Caco-2 (cell line): ENCODE measurements around the gene MICAL3. TPM values are rescaled to one million over a fixed set of nuclear protein-coding genes. Genes with fewer than 3 reads are reported as not detected.

Experiments
- BruUV-seq: library from RNA; stranded (reverse); fragments of 400-500 nt; replicated peaks from 2 replicates; lab custom pipeline; 2021; lab: Mats Ljungman, UMichigan
- CTCF ChIA-PET: fragments of 300-600 bp; sonication (Branson Sonifier 250); formaldehyde crosslinking; loops from one replicate; lab custom pipeline; 2022; ENCODE audit warnings: antibody characterized with exemption; lab: Charles Lee
- POLR2A ChIA-PET: fragments of 300-600 bp; sonication (Branson Sonifier 250); formaldehyde crosslinking; loops from one replicate; lab custom pipeline; 2022; ENCODE audit warnings: antibody characterized with exemption; lab: Charles Lee
- DNase-seq, 2 experiments: peaks; one replicate each; pipeline versions ENCODE4 v3.0.0 to v3.0.0-alpha.2; 2020 to 2022
- H3K27me3 ChIP-seq: replicated peaks from 2 replicates; pipeline ENCODE4 v1.6.0; 2011; ENCODE audit warnings: low read length; ENCODE audit not compliant: control insufficient read depth, insufficient read depth
- H3K36me3 ChIP-seq: 2 replicates; pipeline ENCODE4 v1.5.1; 2011; ENCODE audit warnings: low read length; ENCODE audit not compliant: control insufficient read depth, insufficient read depth
- H3K4me1 ChIP-seq: fragments of 250-450 bp; sonication (Bioruptor Pico); 2 replicates; pipeline ENCODE4 v1.5.1; 2020; ENCODE audit warnings: mild to moderate bottlenecking
- H3K4me3 ChIP-seq: 2 replicates; pipeline ENCODE4 v1.5.1; 2011; ENCODE audit warnings: low read depth, mild to moderate bottlenecking, control low read depth, low read length
- H3K9me3 ChIP-seq: fragments of 250-450 bp; sonication (Bioruptor Pico); 2 replicates; pipeline ENCODE4 v1.5.1; 2020; ENCODE audit warnings: mild to moderate bottlenecking, moderate library complexity
- H3K27ac Mint-ChIP-seq: one replicate; pipeline ENCODE4 v1.8.0; 2022; ENCODE audit warnings: mixed read lengths; ENCODE audit not compliant: unreplicated experiment
- H3K27me3 Mint-ChIP-seq: one replicate; pipeline ENCODE4 v1.8.0; 2022; ENCODE audit warnings: mixed read lengths; ENCODE audit not compliant: insufficient read depth, unreplicated experiment
- H3K36me3 Mint-ChIP-seq: one replicate; pipeline ENCODE4 v1.8.0; 2022; ENCODE audit warnings: mild to moderate bottlenecking, mixed read lengths; ENCODE audit not compliant: insufficient read depth, unreplicated experiment
- H3K4me1 Mint-ChIP-seq: one replicate; pipeline ENCODE4 v1.8.0; 2022; ENCODE audit warnings: low read depth, mixed read lengths; ENCODE audit not compliant: unreplicated experiment
- H3K4me3 Mint-ChIP-seq: one replicate; pipeline ENCODE4 v1.8.0; 2022; ENCODE audit warnings: mild to moderate bottlenecking, moderate library complexity, mixed read lengths; ENCODE audit not compliant: unreplicated experiment
- H3K9me3 Mint-ChIP-seq: one replicate; pipeline ENCODE4 v1.8.0; 2022; ENCODE audit warnings: mixed read lengths; ENCODE audit not compliant: unreplicated experiment
- intact Hi-C: fragments of 100-400 bp; cut with micrococcal nuclease; formaldehyde crosslinking; loops from one replicate; pipeline ENCODE4 v1.10.0; 2022; ENCODE audit not compliant: unreplicated experiment
- total RNA-seq: library from RNA; stranded (reverse); gene quantifications from 2 replicates; pipeline ENCODE4 v1.2.3, GENCODE V29; 2022
- TF ChIP-seq, protein P1 (sequence below), 2 experiments: fragments of 200-600 bp in 1 of 2; IDR thresholded peaks; 1 replicate in 1 of 2; 2 replicates in 1 of 2; pipeline versions ENCODE4 v1.5.1 to v1.8.0; 2011 to 2022; ENCODE audit warnings: antibody characterized with exemption in 1 of 2, control low read depth in 1 of 2, inconsistent platforms in 1 of 2, low read depth in 1 of 2, low read length in 1 of 2, mild to moderate bottlenecking in 1 of 2, moderate library complexity in 1 of 2; ENCODE audit not compliant: insufficient read depth in 1 of 2, severe bottlenecking in 1 of 2, unreplicated experiment in 1 of 2

MICAL3 gene
- total RNA-seq, 1 experiment from 2014 or later, result 65.6 TPM

- H3K27me3 Mint-ChIP-seq, result no peaks in the 10 kb centered on the region
- TF ChIP-seq, protein P1, sequence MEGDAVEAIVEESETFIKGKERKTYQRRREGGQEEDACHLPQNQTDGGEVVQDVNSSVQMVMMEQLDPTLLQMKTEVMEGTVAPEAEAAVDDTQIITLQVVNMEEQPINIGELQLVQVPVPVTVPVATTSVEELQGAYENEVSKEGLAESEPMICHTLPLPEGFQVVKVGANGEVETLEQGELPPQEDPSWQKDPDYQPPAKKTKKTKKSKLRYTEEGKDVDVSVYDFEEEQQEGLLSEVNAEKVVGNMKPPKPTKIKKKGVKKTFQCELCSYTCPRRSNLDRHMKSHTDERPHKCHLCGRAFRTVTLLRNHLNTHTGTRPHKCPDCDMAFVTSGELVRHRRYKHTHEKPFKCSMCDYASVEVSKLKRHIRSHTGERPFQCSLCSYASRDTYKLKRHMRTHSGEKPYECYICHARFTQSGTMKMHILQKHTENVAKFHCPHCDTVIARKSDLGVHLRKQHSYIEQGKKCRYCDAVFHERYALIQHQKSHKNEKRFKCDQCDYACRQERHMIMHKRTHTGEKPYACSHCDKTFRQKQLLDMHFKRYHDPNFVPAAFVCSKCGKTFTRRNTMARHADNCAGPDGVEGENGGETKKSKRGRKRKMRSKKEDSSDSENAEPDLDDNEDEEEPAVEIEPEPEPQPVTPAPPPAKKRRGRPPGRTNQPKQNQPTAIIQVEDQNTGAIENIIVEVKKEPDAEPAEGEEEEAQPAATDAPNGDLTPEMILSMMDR (IDR thresholded peaks at IDR 0.05; ENCODE audit: insufficient read depth in 1 of 2, low read depth in 1 of 2, low read length in 1 of 2, severe bottlenecking in 1 of 2, unreplicated experiment in 1 of 2), result no peak
- H3K4me1 Mint-ChIP-seq, result peaks cover 5% of the 10 kb centered on the region
- no peaks in the 10 kb centered on the region for H3K27me3 ChIP-seq
- H3K4me1 ChIP-seq, result peaks cover 4% of the 10 kb centered on the region
- no peak for DNase-seq
- ChIA-PET CTCF (no interaction called here), POLR2A (no interaction called here)
- no peaks in the 10 kb centered on the region for H3K9me3 ChIP-seq
- peaks cover 29% of the 10 kb centered on the region for H3K36me3 Mint-ChIP-seq
- H3K9me3 Mint-ChIP-seq, result no peaks in the 10 kb centered on the region
- no TSS peak for BruUV-seq
- H3K27ac Mint-ChIP-seq, result no peak overlapping the region
- no peak overlapping the region for H3K4me3 ChIP-seq
- H3K36me3 ChIP-seq, result no peaks in the 10 kb centered on the region
- intact Hi-C loops, result no loop called here
- H3K4me3 Mint-ChIP-seq, result no peak overlapping the region
These were observed 120.6 kb downstream of the MICAL3 start for GRCh38 chr22:17903564-17904295.

- BruUV-seq, result no TSS peak
These were observed 121.4 kb downstream of the MICAL3 start for GRCh38 chr22:17902960-17903359.

GRCh38 chr22:17898375-17898774 lies 126.0 kb downstream of the MICAL3 start:
- no peak for DNase-seq
- H3K27me3 Mint-ChIP-seq, result no peaks in the 10 kb centered on the region
- H3K4me3 Mint-ChIP-seq, result no peak overlapping the region
- H3K4me1 Mint-ChIP-seq, result peaks cover 23% of the 10 kb centered on the region
- intact Hi-C loops, result loop anchor here (2.0 to 10.0 kb wide), 4 partner anchors 22 to 179 kb away; partner anchors contain the start of gene PEX26
- BruUV-seq, result no TSS peak
- Histone ChIP-seq H3K9me3 (no peaks in the 10 kb centered on the region), H3K27me3 (no peaks in the 10 kb centered on the region), H3K4me3 (no peak overlapping the region), H3K36me3 (peaks cover 2% of the 10 kb centered on the region), H3K4me1 (peaks cover 35% of the 10 kb centered on the region)
- CTCF ChIA-PET, result no interaction called here
- H3K27ac Mint-ChIP-seq, result peak overlapping the region; percentile 13
- POLR2A ChIA-PET, result no interaction called here
- H3K36me3 Mint-ChIP-seq, result peaks cover 50% of the 10 kb centered on the region
- no peaks in the 10 kb centered on the region for H3K9me3 Mint-ChIP-seq
- TF ChIP-seq, protein P1 (IDR thresholded peaks at IDR 0.05; ENCODE audit: insufficient read depth in 1 of 2, low read depth in 1 of 2, low read length in 1 of 2, severe bottlenecking in 1 of 2, unreplicated experiment in 1 of 2), result no peak

More at GRCh38 chr22:17902960-17903359, 121.4 kb downstream of the MICAL3 start:
- H3K36me3 ChIP-seq, result no peaks in the 10 kb centered on the region
- H3K27me3 ChIP-seq, result no peaks in the 10 kb centered on the region
- intact Hi-C loops, result no loop called here
- H3K4me1 ChIP-seq, result peaks cover 12% of the 10 kb centered on the region
- Mint-ChIP-seq H3K4me3 (no peak overlapping the region), H3K36me3 (peaks cover 36% of the 10 kb centered on the region), H3K9me3 (no peaks in the 10 kb centered on the region), H3K27ac (no peak overlapping the region), H3K4me1 (peaks cover 7% of the 10 kb centered on the region), H3K27me3 (no peaks in the 10 kb centered on the region)
- TF ChIP-seq, protein P1 (IDR thresholded peaks at IDR 0.05; ENCODE audit: insufficient read depth in 1 of 2, low read depth in 1 of 2, low read length in 1 of 2, severe bottlenecking in 1 of 2, unreplicated experiment in 1 of 2), result no peak
- ChIA-PET POLR2A (no interaction called here), CTCF (no interaction called here)
- H3K4me3 ChIP-seq, result no peak overlapping the region
- DNase-seq, result no peak
- H3K9me3 ChIP-seq, result no peaks in the 10 kb centered on the region
